Left forelimb (tissue), 1 donor: Measurements from ENCODE around the gene DDAH2.
"Not testable (repeated sequence)": the region's sequence is repeated elsewhere in the genome, so short reads cannot be mapped to it uniquely, and the experiment has no call there.

ENCODE experiments used
- DNase-seq: peaks from one replicate; pipeline ENCODE4 v3.0.0-alpha.2; 2018; ENCODE audit warnings: low spot score

DDAH2 gene

DNA sequence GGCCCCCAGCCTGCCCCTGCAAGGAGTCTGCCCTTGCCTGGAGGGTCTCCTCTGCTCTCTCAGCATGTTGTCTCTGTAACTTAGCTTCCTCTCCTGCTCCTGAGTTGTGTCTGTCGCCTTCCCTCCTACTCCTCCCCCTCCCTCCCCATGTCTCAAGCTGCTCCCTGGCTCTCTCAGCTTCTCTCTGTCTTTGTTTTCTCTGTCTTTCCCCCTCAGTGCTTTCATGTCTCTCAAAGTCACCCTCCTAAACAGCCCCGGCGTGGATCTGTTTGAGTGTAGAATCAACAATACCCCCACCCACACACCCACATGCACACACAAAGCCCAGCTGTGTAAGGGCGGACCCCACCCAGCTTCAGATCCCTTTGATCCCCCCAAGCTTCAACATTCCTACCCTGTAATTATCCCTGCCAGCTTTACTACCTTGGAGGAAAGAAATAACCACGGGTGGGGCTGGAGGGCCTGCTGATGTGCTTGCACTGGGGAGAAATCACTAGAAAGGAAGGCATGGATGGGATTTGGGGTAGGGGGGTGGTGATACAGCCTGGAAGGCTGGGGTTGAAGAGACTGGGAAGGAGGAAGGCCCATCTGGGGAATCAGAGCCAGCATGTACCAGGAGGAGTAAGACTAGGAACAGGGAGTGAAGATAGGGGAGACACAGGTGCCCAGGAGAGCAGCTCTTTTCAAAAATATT, 15.0 kb downstream of the DDAH2 start:
- no peak for DNase-seq

DNA sequence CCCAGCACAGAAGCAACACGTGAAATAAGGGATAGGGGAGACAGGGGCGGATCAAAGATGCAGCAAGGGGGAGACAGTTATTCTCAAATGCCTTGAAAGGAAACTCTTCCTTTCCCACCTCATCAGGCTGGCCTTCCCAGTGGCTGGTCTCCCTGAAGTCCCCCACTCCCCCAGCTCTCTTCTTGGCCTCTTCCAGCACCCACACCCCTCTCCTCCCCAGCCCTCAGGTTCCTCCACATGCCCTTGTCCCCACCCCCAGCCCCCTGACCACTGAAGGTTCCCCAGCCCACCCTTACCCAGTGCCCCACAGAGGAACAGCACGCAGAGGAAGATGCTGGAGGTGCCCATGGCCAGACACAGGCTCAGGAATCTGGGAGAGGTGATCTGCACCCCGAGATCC, 15.6 kb downstream of the DDAH2 start:
- no peak for DNase-seq

DNA sequence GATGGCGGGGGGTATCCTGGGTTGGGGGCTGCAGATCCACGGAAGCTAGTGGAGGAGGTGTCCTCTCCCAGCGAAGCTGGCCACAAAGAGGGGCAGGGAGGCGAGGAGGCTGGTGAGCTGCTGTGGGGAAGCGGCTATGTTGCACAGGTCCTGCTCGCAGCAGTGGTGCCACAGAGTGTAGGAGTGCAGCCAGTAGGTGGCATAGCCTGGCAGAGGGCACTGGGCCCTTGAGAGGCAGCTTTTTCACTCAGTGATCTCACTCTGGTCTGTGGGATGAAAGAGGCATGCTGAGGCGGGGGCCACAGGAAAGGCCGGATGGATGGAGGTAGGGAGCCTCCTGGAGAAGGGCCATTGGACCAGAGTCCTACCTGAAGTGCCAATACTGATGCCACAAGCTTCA, 16.8 kb downstream of the DDAH2 start:
- no peak for DNase-seq

DNA sequence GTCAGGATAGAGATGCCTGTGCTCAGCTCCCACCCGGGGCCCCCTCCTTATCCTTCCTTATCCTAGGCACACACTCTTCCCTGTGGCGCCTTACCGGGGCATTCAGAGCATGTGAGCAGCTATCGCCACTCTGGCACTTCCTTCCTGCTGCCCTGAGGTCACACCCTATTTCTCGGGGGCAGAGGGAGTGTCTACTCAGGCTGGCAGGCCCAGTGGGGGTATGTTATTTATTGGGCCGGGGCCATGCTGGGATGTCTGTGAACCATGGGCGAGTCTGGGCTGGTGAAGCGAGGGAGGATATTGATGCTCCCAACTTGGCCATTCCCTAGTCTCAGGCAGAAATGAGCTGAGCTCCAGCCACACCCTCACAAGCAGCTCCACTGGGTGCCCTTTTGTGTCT, 17.9 kb downstream of the DDAH2 start:
- no peak for DNase-seq

DNA sequence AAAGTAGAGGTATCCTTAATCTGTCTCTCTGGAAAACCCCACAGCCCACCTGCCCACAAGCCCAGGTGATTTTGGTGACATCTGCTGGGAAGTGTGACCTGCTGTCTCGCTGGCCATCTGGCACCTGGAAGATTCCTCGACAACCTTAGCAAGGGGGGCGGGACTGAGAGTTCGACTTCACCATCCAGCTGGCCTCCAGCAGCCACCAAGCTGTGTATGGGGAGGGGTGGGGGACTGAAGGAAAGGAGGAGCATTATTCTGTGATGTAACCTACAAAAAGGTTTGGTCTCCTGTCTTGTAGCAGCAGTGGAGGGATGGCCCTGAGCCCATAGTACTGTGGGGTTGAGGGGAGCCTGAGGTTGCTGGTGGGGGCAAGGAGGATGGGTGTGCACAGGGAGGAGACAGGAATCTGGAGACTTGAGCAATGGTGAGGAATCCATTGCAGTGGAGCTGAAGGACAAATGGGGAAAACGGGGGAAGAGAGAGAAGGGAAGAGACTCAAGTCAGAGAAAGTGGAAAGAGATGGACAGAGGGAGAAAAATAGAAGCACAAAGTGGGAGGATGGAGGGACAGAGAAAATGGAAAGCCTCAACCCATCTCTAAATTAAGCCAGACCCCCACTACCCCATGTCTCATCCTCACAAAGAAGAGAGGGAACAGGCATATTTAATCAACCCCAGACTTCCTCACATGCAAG, 18.4 kb downstream of the DDAH2 start:
- DNase-seq, result no peak

DNA sequence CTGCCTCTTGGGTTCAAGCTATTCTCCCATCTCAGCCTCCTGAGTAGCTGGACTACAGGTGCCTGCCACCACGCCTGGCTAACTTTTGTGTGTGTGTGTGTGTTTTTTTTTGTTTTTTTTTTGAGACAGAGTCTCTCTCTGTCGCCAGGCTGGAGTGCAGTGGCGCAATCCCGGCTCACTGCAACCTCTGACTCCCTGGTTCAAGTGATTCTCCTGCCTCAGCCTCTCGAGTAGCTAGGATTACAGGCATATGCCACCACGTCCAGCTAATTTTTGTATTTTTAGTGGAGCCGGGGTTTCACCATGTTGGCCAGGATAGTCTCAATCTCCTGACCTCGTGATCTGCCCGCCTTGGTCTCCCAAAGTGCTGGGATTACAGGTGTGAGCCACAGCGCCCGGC, 19.9 kb downstream of the DDAH2 start:
- DNase-seq, result not testable (repeated sequence)

DNA sequence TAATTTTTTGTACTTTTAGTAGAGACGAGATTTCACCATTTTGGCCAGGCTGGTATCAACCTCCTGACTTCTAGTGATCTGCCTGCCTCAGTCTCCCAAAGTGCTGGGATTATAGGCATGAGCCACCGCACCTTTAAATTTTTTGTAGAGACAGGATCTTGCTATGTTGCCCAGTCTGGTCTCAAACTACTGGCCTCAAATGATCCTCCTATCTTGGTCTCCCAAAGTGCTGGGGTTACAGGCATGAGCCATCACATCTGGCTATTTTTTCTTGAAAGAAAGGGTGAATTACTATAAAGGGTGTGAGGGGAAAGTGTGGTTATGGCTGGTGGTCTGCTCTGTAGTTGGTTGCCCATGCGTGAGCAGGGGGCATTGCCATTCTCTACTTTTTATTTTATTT, 20.9 kb downstream of the DDAH2 start:
- no peak for DNase-seq

DNA sequence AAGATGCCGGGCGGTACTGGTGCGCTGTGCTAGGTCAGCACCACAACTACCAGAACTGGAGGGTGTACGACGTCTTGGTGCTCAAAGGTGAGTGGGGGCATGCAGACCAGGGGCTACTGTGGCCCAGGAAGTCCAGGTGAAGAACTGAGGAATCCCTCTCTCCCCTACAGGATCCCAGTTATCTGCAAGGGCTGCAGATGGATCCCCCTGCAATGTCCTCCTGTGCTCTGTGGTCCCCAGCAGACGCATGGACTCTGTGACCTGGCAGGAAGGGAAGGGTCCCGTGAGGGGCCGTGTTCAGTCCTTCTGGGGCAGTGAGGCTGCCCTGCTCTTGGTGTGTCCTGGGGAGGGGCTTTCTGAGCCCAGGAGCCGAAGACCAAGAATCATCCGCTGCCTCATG, 21.4 kb downstream of the DDAH2 start:
- DNase-seq, result no peak

DNA sequence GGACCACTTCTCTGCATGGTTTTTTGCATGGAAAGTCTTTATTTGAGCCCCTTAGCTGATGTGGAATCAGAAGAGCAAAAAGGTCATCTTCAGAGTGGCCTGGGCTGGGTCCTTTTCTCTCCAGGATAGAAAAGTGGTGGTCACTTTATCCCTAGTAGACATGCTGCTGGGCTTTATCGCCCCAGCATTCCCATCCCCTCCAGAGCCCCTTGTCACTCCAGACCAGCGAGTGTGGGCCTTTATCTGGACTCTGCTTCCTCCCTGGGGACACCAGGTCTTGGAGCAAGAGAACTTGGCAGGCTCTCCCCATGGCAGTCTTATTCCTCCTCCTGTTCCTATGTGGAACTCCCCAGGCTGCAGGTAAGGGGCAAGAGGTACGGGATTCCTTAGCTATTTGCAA, 22.5 kb downstream of the DDAH2 start, which contains the start of gene LY6G6F:
LY6G6F (plus strand) TSS at position 268 of the 400 bp plus-strand sequence; CDS start at position 309, 41 bp downstream.
- no peak for DNase-seq

DNA sequence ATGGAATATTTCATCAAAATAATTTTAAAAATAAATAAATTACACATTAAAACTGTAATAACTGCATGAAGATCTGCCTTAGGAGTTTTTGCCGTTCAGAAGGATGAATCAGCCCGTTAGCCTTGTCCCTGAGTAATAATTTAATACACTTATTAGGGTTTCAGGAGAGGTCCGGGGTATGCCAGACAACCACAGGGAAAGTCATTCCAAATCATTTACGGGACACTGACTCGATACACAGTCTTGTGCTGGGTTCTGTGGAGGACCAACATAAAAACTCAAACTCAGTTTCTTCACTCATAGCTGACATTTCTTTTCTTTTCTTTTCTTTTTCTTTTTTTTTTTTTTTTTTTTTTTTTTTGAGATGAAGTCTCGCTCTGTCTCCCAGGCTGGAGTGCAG, 23.2 kb downstream of the DDAH2 start:
- no peak for DNase-seq

DNA sequence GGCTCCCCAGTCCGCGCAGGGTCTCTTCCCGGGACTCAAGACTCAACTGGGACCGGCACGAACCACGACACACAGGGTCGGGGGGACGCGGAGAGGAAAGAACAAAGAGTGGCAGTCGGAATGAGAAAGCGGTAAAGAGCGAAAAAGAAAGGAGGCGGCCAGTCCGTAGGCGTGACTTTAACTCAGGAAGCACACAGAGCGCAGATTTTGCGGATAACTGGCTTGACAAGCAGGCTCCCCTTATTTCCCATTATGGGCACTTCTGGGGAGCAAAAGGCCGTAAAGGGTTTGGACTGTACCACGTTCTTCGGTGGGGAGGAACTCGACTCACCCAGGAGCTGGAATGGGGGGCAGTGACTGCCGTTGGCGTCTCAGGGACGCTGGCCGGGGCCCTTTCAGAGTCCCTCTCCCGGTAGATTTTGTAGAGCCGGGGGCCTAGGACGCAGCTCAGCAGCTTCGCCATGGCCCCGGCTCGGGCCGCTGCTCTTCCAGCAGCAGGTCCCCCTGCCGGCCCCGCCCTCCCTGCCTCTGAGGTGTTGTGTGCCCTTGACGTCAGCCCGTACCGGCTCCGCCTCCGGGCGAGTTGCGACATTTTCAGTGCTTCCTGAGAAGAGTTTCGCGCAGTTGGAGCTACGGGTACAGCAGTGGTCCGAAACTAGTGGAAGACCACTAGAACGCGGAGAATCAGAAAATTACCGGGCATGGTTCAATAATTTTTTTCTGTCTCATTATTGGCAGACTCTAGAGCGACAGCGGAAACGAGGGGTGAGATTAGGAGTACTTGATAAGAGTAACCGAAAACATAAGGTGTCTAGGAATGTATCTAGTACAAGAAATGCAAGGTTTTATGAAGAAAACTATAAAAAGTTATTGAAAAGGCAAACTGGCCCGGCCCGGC, 26.0 kb downstream of the DDAH2 start, which contains the start of gene ABHD16A:
ABHD16A (minus strand) TSS at position 506 of the 898 bp plus-strand sequence; CDS start at position 463, 43 bp downstream.
- DNase-seq, result peak; percentile 99

DNA sequence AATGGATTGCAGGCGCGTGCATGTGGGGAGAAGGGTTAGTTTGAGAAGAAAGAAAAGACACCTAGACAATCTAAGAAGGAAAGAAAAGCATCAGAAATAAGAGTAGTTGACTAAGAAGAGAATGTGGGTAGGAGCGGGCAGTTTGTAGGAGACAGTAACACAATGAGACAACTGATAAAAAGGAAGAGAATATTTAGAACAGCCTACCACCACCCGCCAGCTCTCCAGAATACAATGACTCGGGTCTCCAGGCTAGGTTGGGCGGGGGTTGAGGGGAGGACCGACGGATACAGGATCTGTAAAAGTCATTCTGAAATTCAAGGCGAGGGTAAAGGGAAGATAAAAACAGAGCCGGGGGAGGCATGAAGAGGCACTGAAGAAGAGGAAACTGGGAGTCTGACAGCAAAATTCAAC, 26.7 kb downstream of the DDAH2 start:
- DNase-seq, result no peak

DNA sequence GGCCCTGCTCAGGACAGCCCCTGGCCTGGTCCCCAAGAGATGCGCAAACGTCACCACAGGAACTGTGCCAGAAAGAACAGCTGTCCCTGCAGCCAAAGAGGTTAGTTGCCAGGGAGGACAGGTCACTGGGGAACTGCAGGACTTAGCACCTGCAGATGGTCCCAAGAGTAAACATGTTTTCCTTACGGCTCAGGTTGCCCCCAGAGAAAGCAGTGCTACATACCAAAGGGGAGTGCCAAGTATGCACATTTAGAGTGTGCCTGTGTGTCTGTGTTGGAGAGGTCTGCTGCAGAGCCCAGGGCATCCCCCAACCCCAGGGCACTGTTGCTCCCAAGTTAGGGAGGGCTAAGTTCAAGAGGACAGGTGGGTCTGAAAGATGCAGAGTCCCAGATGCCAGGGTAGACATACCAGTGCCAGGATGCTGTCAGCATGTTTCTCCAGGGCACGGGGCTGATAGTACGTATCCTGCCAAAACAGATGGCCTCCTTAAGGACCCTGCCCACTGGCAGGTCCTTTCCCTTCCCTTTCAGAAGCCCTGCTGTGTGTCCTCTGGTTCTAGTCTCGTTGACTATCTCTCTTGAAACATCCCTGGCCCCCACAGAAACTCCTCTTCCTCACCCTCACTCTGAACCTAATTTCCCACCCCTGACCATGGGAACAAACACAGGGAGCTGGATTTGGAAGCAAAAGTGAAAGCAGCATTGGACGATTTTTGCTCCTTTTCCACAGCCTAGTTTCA, 27.3 kb downstream of the DDAH2 start:
- DNase-seq, result no peak

DNA sequence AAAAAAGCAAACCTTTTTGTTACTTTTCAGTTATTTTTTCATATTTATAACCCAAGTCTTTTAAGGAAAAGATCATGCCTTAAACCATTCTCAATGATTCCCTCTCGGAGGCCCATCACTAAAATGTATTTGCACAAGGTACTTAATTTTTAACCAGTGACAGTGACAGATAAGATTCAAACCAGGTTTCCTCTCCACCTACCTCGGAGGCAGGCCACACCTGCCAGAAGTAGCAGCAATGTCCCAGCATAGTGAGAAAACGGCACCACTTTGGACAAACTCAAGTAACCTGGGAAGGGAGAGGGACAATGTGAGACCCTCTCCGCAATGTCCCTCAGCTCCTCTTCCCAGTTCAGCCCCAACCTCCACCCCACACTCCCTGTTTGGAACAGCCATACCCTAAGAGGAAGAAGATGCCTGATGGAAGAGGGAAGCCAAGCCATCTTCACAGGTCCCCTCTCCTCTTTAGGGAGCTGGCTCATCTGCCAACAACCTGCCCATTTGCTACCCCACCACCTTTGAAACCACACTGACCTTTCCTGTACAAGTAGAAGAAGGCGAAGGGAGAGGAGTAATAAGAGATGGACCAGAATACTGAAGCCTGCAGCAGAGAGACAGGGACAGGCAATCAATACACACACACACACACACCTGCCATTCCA, 28.2 kb downstream of the DDAH2 start:
- no peak for DNase-seq

DNA sequence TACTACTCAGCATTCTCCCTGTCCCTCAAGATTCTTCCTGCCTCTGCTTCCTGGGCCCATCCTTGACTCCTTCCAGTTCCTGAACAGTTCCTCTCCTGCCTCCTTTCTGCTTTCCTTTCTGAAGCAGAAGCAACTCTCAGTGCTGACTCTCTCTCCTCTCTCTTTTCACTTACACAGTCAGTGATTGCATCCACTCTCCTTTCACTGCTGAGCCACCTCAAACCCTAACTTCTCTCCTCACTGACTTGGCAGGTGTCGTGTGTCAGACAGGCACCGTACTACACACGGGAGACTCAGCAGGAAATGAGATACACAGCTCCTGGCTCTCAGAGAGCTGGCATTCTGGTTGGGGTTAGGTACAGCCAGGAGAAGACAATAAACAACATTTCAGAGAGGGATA, 31.5 kb downstream of the DDAH2 start:
- no peak for DNase-seq

DNA sequence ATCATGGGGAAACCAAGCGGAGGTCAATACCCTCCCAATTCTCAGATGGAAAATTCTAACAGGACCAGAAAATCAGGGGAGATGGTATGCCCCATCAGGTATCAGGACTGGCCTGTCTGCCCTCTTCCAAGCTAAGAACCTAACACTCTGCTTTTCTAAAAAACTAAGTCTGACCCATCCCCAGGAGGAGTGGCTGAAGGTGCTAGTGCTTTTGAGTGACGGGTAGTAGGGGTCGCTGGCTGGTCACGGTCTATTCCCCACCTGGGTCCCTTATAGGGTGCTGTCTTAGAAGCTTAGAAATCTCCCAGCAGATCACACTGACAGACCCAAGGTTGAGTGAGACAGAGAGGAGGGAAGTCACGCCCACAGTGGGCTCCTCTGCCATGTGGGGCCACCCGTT, 35.6 kb downstream of the DDAH2 start:
- no peak for DNase-seq

DNA sequence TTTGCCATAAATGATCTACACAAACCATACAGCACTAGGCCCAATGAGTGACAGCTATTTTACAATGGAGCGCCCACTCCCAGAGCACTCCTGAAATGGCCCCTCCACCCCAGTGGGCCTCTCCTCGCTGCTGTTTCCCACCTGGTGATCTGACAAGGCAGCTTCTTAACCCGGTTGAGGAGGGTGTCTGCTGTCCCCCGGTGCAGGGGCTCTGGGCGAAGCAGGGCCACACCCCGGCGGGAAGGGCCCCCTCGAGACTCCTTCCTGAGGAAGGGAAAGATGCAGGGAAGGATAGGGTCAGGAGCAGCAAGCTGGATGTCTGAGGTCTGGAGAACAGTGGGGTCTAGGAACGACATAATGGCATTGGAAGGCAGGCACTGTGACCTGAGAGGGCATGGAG, 36.2 kb downstream of the DDAH2 start:
- no peak for DNase-seq

DNA sequence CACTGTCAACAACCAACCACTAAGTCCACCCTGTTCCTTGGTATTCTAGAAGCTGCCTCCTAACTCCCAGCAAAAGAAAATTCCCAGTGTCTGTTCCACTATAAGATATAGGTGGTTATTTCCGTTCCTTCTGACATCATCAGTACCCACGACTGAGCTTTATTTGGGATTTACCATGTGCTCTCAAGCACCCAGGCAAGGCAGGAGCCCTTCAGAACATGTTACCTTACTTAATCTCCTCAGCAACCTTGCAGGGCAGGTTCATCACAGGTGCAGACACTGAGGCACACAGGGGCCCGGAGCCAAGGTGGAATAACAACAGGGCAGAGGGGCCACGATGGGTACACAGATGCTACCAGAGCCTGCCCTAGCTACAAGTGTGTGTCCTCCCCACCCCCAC, 36.7 kb downstream of the DDAH2 start:
- DNase-seq, result no peak

DNA sequence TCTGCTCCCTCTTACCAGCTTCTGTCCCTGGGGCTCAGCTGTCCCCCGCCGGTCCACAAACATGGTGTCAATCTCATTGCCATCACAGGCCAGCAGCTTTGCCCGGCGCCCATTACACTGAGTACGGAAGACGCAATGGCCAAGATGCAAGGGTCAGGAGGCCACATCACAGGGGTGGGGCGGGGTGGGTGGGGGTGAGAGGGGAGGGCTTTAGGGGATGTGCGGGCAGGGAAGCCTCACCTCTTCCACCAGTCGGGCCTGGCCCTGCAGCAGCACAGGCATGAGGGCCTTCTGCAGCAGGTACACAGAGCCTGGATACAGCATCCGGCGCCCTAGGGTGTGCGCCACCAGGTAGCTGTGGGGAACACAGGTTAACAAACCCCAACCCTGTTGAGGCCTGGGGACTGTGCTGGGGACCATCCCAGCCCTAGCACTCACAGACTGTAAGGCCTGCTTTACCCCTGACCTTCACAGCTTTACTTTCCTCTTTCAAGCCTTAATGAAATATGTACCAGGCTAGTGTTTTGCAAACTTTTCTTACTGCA, 37.5 kb downstream of the DDAH2 start:
- DNase-seq, result no peak

DNA sequence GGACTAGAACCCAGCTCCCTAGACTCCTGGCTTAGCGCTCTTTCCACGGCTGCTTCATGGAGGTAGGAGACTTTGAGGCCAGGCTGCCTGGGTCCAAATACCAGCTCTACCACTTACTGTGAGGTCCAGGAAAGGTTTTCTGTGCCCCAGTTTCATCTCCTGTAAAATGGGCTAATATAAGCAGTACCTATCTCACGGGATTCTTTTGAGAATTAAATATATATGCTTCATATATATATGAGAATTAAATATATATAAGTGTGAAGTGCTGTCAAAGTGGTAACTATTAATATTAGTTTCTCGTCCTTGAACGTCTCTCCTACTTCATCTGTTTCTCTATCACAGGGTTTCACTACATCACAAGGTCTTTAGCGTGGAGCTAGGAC, 38.0 kb downstream of the DDAH2 start:
- no peak for DNase-seq
